Natural killer cell (primary cell): ENCODE data around the gene TEX13B. TPM values are rescaled to one million over a fixed set of nuclear protein-coding genes. Genes with fewer than 3 reads are reported as not detected.

Experiments
- ATAC-seq, 3 donors: fragments of 150-1000 bp in 2 of 3; fragments of 200-7000 bp in 1 of 3; cut with Tn5 transposase; 1 replicate in 1 of 3; 2 replicates in 2 of 3; pipeline ENCODE4 v1.10.0; 2021; ENCODE audit warnings: mild to moderate bottlenecking in 2 of 3, moderate library complexity in 2 of 3
- DNase-seq, 2 donors: peaks; one replicate each; pipeline versions ENCODE4 v3.0.0 to v3.0.0-alpha.2; 2013 to 2021; ENCODE audit warnings: mixed read lengths in 1 of 2
- H3K27ac ChIP-seq: one replicate; pipeline ENCODE4 v1.5.1; 2013; ENCODE audit warnings: mild to moderate bottlenecking, low read length
- H3K27me3 ChIP-seq: one replicate; pipeline ENCODE4 v1.6.1; 2013; ENCODE audit warnings: low read length; ENCODE audit not compliant: control insufficient read depth, insufficient read depth
- H3K36me3 ChIP-seq: one replicate; pipeline ENCODE4 v1.6.1; 2013; ENCODE audit warnings: low read length; ENCODE audit not compliant: control insufficient read depth, insufficient read depth
- H3K4me1 ChIP-seq: one replicate; pipeline ENCODE4 v1.6.1; 2013; ENCODE audit warnings: low read length; ENCODE audit not compliant: control insufficient read depth, insufficient read depth
- H3K4me3 ChIP-seq: one replicate; pipeline ENCODE4 v1.5.1; 2013; ENCODE audit warnings: low read length
- H3K9me3 ChIP-seq: one replicate; pipeline ENCODE4 v1.6.1; 2013; ENCODE audit warnings: low read length; ENCODE audit not compliant: control insufficient read depth, insufficient read depth
- H3K27ac Mint-ChIP-seq, 2 donors: one replicate each; pipeline ENCODE4 v1.8.0; 2022; ENCODE audit warnings: mild to moderate bottlenecking in 2 of 2, mixed read lengths in 2 of 2, moderate library complexity in 1 of 2
- H3K27me3 Mint-ChIP-seq, 2 donors: one replicate each; pipeline ENCODE4 v1.8.0; 2022; ENCODE audit warnings: low read depth in 2 of 2, mixed read lengths in 2 of 2
- H3K36me3 Mint-ChIP-seq: one replicate; pipeline ENCODE4 v1.8.0; 2022; ENCODE audit warnings: mixed read lengths
- H3K4me1 Mint-ChIP-seq, 2 donors: one replicate each; pipeline ENCODE4 v1.8.0; 2022; ENCODE audit warnings: mixed read lengths in 2 of 2
- H3K4me3 Mint-ChIP-seq: one replicate; pipeline ENCODE4 v1.8.0; 2022; ENCODE audit warnings: mild to moderate bottlenecking, moderate library complexity, mixed read lengths
- H3K9me3 Mint-ChIP-seq, 2 donors: one replicate each; pipeline ENCODE4 v1.8.0; 2022; ENCODE audit warnings: mixed read lengths in 2 of 2
- CTCF ChIP-seq: fragments of 200-600 bp; IDR thresholded peaks from one replicate; pipeline ENCODE4 v1.8.0; 2022; ENCODE audit warnings: antibody characterized with exemption
- WGBS: methylation state at CpG from one replicate; pipeline ENCODE4 v1.1.7; 2013; ENCODE audit warnings: missing lambda C conversion rate; ENCODE audit not compliant: insufficient coverage; 5-methylcytosine and 5-hydroxymethylcytosine counted together
- intact Hi-C: fragments of 100-400 bp; cut with micrococcal nuclease; formaldehyde crosslinking; loops from one replicate; pipeline ENCODE4 v1.14.2; 2022
- total RNA-seq, 4 donors: library from RNA; stranded (reverse); fragments of 120-200 nt in 1 of 4; gene quantifications; one replicate each; pipeline versions ENCODE4 v1.2.3 to v1.2.4, GENCODE V29; 2013 to 2022

The TEX13B gene, protein sequence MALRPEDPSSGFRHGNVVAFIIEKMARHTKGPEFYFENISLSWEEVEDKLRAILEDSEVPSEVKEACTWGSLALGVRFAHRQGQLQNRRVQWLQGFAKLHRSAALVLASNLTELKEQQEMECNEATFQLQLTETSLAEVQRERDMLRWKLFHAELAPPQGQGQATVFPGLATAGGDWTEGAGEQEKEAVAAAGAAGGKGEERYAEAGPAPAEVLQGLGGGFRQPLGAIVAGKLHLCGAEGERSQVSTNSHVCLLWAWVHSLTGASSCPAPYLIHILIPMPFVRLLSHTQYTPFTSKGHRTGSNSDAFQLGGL
- total RNA-seq = not detected
- total RNA-seq (2013) = not detected

- Mint-ChIP-seq H3K36me3 (no peaks in the 10 kb centered on the region), H3K4me3 (no peak within 1 kb of the TSS), H3K4me1 (no peaks in the 10 kb centered on the region), H3K27me3 (peaks cover 0 to 15% of the 10 kb centered on the region in 2 donors), H3K27ac (no peak within 1 kb of the TSS), H3K9me3 (no peaks in the 10 kb centered on the region)
- no peaks in the 10 kb centered on the region for H3K4me1 ChIP-seq
- no peak within 1 kb of the TSS for H3K27ac ChIP-seq
- no peak for DNase-seq
- no peak for ATAC-seq
- H3K9me3 ChIP-seq = no peaks in the 10 kb centered on the region
- intact Hi-C loops = no loop called here
- no peaks in the 10 kb centered on the region for H3K36me3 ChIP-seq
- H3K4me3 ChIP-seq = no peak within 1 kb of the TSS
- WGBS = 100% methylated on average over 1 of the region's 6 CpGs
- no peaks in the 10 kb centered on the region for H3K27me3 ChIP-seq
- no peak for TF ChIP-seq CTCF
Measured at GRCh38 chrX:107982356-107982755, at the start of gene TEX13B. TSS of gene TEX13B (minus strand) at chrX:107982370. CDS start at chrX:107982127, 243 bp downstream.

DNA sequence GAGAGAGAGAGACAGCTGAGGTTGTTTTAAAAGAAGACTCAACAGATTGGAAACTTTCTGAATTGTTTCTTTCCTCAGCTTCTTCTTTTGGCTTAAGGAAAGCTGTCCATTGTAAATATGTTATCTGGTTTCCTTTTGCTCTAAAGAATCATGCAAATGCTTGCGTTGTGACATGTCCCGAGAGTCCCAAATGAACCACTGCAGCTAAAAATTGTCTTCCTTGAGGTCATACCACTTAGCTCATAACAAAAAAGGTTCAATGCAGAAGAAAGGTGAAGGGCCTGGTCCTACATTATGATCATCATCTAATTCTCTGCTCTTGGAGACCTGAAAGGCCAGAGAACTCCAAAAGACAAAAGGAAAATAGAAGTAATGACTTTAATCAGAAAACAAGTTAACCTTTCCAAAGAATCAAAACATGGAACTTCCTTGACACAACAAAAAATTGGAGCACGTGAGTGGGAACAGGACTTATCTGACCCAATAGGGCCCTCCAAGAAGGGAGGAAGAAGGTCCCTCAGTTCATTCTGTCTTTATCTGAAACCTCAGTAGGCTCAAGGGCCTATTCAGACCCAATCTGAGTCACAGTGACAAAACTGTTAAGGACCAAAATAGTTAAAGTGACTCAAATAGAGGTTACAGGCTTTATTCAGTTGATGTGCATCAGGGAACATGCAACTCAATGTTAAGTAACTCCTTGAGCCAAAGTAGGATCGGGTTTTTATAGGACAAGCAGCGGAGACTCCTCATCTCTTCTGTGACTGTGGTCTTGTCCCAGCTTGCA is 48.0 kb upstream of the TEX13B start:
- H3K27ac Mint-ChIP-seq = no peak overlapping the region
- Histone ChIP-seq H3K27me3 (no peaks in the 10 kb centered on the region), H3K4me1 (no peaks in the 10 kb centered on the region), H3K9me3 (no peaks in the 10 kb centered on the region), H3K36me3 (no peaks in the 10 kb centered on the region), H3K4me3 (no peak overlapping the region), H3K27ac (no peak overlapping the region)
- no peak overlapping the region for H3K4me3 Mint-ChIP-seq
- intact Hi-C loops = no loop called here
- no peaks in the 10 kb centered on the region for H3K4me1 Mint-ChIP-seq
- peaks cover 8 to 17% of the 10 kb centered on the region in 2 donors for H3K27me3 Mint-ChIP-seq
- no peaks in the 10 kb centered on the region for H3K9me3 Mint-ChIP-seq
- no peak for DNase-seq
- TF ChIP-seq CTCF = no peak
- no peaks in the 10 kb centered on the region for H3K36me3 Mint-ChIP-seq
- 77% methylated on average over 5 of the region's 5 CpGs for WGBS
- ATAC-seq = no peak

GRCh38 chrX:108028854-108029253 is 46.7 kb upstream of the TEX13B start:
- H3K36me3 ChIP-seq = no peaks in the 10 kb centered on the region
- TF ChIP-seq CTCF = no peak
- Mint-ChIP-seq H3K27ac (no peak overlapping the region), H3K9me3 (no peaks in the 10 kb centered on the region), H3K4me3 (no peak overlapping the region), H3K27me3 (peaks cover 8 to 24% of the 10 kb centered on the region in 2 donors), H3K36me3 (no peaks in the 10 kb centered on the region), H3K4me1 (no peaks in the 10 kb centered on the region)
- ATAC-seq (no peak), DNase-seq (no peak)
- H3K4me3 ChIP-seq = no peak overlapping the region
- no peak overlapping the region for H3K27ac ChIP-seq
- no peaks in the 10 kb centered on the region for H3K9me3 ChIP-seq
- WGBS = 88% methylated on average over 1 of the region's 1 CpG
- intact Hi-C loops = no loop called here
- no peaks in the 10 kb centered on the region for H3K27me3 ChIP-seq
- H3K4me1 ChIP-seq = no peaks in the 10 kb centered on the region
